ENCODE measurements around the gene AAMP. TPM values are rescaled to one million over a fixed set of nuclear protein-coding genes. Genes with fewer than 3 reads are reported as not detected.
A peak's percentile ranks its signal among the peaks of the same experiment; 100 is the strongest.

The AAMP gene
- total RNA-seq, 1 experiment from 2014 or later = 125 TPM

DNA sequence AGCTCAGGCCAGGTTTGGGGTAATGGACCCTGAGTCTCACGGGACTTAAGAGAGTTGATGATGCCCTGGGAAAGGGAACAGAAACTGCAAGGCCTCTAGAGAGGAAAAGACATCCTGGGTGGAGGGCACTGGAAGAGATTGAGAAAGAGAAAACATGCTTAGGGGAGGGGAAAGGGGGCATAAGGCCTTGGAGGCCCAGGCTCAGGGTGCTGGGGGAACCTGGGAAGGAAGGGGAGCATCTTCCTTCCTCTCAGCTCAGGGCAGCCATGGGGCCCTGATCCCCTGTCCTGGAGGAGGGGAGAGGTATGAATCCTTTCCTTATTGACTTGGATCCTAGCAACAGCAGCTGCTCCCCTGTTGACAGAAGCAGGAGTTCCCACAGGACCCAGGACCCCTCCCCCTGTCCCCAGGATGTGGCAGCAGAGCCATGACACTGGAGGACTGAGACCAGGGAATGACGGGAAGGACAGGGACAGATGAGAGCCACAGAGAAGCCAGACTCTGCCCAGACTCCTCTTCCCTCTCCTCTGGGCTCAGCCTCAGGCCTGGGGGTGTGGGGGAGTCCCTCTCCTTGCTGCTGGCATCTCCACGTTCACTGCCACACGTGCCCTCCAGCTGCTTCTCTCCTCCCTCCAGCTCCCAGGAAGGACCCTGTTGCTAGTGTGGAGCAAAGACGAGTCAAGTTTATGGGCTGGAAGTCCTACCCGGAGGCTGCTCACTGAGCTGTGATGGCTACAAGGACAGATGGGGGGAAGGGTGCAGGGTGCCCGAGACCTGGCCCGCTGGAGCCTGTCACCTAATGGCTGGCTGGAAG, 8.3 kb downstream of the AAMP start (continued):
- TF ChIP-seq, protein P1, sequence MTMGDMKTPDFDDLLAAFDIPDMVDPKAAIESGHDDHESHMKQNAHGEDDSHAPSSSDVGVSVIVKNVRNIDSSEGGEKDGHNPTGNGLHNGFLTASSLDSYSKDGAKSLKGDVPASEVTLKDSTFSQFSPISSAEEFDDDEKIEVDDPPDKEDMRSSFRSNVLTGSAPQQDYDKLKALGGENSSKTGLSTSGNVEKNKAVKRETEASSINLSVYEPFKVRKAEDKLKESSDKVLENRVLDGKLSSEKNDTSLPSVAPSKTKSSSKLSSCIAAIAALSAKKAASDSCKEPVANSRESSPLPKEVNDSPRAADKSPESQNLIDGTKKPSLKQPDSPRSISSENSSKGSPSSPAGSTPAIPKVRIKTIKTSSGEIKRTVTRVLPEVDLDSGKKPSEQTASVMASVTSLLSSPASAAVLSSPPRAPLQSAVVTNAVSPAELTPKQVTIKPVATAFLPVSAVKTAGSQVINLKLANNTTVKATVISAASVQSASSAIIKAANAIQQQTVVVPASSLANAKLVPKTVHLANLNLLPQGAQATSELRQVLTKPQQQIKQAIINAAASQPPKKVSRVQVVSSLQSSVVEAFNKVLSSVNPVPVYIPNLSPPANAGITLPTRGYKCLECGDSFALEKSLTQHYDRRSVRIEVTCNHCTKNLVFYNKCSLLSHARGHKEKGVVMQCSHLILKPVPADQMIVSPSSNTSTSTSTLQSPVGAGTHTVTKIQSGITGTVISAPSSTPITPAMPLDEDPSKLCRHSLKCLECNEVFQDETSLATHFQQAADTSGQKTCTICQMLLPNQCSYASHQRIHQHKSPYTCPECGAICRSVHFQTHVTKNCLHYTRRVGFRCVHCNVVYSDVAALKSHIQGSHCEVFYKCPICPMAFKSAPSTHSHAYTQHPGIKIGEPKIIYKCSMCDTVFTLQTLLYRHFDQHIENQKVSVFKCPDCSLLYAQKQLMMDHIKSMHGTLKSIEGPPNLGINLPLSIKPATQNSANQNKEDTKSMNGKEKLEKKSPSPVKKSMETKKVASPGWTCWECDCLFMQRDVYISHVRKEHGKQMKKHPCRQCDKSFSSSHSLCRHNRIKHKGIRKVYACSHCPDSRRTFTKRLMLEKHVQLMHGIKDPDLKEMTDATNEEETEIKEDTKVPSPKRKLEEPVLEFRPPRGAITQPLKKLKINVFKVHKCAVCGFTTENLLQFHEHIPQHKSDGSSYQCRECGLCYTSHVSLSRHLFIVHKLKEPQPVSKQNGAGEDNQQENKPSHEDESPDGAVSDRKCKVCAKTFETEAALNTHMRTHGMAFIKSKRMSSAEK (CRISPR knock-in tag; IDR thresholded peaks at IDR 0.05; ENCODE audit: borderline replicate concordance) = no peak
- no peak for TF ChIP-seq CREB1 (CRISPR knock-in tag; IDR thresholded peaks at IDR 0.05)

DNA sequence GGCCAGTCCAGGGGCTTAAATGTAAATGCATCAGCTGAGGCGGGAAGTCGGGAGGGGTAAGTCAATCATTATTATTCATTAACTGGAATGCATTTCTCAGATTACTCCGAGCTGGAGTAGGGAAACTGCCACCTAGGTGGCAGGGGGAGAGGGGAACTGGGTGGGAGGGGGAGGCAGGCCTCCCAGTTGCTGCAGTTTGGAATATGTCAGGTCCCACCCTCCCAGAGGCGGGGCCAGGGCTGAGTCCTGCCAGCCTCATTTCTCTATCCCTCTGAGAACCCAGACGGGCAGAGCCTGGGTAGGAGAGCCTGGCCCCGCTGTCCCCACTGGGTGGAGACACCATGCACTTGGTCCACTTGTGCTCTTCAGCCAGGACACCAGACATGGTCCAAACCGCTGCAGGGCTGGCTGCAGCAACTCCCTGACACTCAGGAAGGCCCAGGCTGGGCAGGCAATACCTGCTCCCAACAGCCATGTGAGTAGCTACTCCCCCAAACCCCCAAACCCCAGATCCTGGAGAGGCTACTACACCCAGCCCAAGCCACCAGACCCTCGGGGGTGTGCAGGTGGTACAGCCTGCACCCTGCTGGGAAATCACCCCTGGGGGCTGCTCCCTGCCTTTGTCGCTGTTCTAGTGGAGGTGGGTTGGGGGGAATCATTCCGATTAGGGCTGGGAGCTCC, 9.1 kb downstream of the AAMP start, which contains the start of gene GPBAR1:
GPBAR1 (plus strand) TSS at position 274 of the 681 bp plus-strand sequence. CDS start 1,710 bp downstream, outside the sequence.
- H3K4me3 Mint-ChIP-seq = no peak within 1 kb of the TSS; the same call in 1 of the 2 replicates
- DNase-seq (ENCODE audit: low spot score) (peak; percentile 68), ATAC-seq (peak; percentile 77)
- H3K36me3 Mint-ChIP-seq = peaks cover 5% of the 10 kb centered on the region
- CTCF ChIA-PET = interaction anchor here (0.6 to 5.8 kb wide), 6 partner anchors 10 to 1158 kb away, joined by 3 to 43 read pairs (median 4); partner anchors contain the start of genes AAMP and PNKD
- peaks cover 28% of the 10 kb centered on the region for H3K4me1 Mint-ChIP-seq
- POLR2A ChIA-PET = interaction anchor here (0.6 to 1.1 kb wide), 3 partner anchors 9 to 31 kb away, joined by 4 to 5 read pairs (median 5); partner anchors contain the start of genes AAMP and PNKD
- peaks cover 3% of the 10 kb centered on the region; the same call in 1 of the 2 replicates for H3K27me3 Mint-ChIP-seq (ENCODE audit: low read depth)
- H3K27ac Mint-ChIP-seq = peak within 1 kb of the TSS; percentile 79
- no peak for TF ChIP-seq FOXP4 (CRISPR knock-in tag; IDR thresholded peaks at IDR 0.05)
- 0 out of 2 replicates have a peak, but pooled peaks have one; percentile 3 for TF ChIP-seq ZNF121 (CRISPR knock-in tag; IDR thresholded peaks at IDR 0.05)
- no peaks in the 10 kb centered on the region for H3K9me3 Mint-ChIP-seq

GRCh38 chr2:218260166-218260565, 9.8 kb downstream of the AAMP start:
- H3K4me1 Mint-ChIP-seq = peaks cover 28% of the 10 kb centered on the region
- H3K27ac Mint-ChIP-seq = no peak overlapping the region
- POLR2A ChIA-PET = interaction anchor here (0.6 to 1.1 kb wide), 3 partner anchors 10 to 32 kb away, joined by 4 to 5 read pairs (median 5); partner anchors contain the start of genes AAMP and PNKD
- CTCF ChIA-PET = interaction anchor here (0.6 to 5.8 kb wide), 5 partner anchors 11 to 1159 kb away, joined by 3 to 43 read pairs (median 5); partner anchors contain the start of genes AAMP and PNKD
- peaks cover 5% of the 10 kb centered on the region for H3K36me3 Mint-ChIP-seq
- DNase-seq (ENCODE audit: low spot score) = no peak
- H3K9me3 Mint-ChIP-seq = no peaks in the 10 kb centered on the region
- H3K4me3 Mint-ChIP-seq = no peak overlapping the region; the same call in 1 of the 2 replicates
- H3K27me3 Mint-ChIP-seq (ENCODE audit: low read depth) = peaks cover 3% of the 10 kb centered on the region; the same call in 1 of the 2 replicates
- no peak for ATAC-seq
- TF ChIP-seq FOXK1 (CRISPR knock-in tag; IDR thresholded peaks at IDR 0.05) (no peak), ZMAT4 (CRISPR knock-in tag; IDR thresholded peaks at IDR 0.05) (no peak), ATF2 (CRISPR knock-in tag; IDR thresholded peaks at IDR 0.05; ENCODE audit: borderline replicate concordance, low read depth) (no peak), FOXP4 (CRISPR knock-in tag; IDR thresholded peaks at IDR 0.05) (no peak), ZNF416 (CRISPR knock-in tag; IDR thresholded peaks at IDR 0.05) (no peak), ZBTB21 (CRISPR knock-in tag; IDR thresholded peaks at IDR 0.05; ENCODE audit: borderline replicate concordance) (no peak), IRF2 (CRISPR knock-in tag; IDR thresholded peaks at IDR 0.05; ENCODE audit: borderline replicate concordance, low read depth) (no peak), ZNF317 (CRISPR knock-in tag; IDR thresholded peaks at IDR 0.05; ENCODE audit: borderline replicate concordance, low read depth) (no peak), ATF6 (CRISPR knock-in tag; IDR thresholded peaks at IDR 0.05) (no peak)
- TF ChIP-seq, protein P2, sequence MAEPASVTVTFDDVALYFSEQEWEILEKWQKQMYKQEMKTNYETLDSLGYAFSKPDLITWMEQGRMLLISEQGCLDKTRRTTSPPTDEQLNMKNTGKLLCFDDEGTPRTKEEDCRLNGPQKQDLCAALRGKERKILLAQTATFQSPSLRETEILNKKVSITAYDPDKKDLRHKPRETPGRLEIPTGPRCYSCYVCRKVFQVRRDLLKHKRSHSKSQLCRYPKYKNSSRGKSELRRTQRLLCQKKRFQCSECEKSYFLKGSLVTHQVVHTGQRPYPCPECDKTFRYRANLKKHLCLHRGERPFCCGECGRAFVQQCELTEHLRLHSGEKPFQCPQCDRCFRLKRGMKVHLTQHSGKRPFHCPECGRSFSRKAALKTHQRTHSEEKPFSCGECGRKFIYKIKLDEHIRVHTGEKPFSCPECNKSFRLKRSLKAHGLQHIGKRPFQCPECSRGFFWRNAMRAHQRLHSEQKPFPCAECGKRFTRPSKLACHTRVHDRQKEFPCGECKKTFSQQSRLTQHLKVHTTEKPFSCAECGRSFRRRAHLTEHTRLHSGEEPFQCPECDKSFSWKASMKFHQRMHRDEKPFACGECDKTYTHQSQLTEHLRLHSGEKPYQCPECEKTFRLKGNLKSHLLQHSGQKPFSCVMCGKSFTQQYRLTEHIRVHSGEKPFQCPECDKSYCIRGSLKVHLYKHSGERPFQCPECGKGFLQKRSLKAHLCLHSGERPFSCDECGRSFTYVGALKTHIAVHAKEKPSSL (CRISPR knock-in tag; conservative IDR thresholded peaks at IDR 0.05) = no peak
